Rectal smooth muscle tissue (tissue), 1 donor: ENCODE measurements around the gene ZBTB8B.
A peak's percentile ranks its signal among the peaks of the same experiment; 100 is the strongest.
"Not testable (repeated sequence)": the region's sequence is repeated elsewhere in the genome, so short reads cannot be mapped to it uniquely, and the experiment has no call there.

Experiments
- H3K27ac ChIP-seq: one replicate; pipeline ENCODE4 v1.7.0; 2013; ENCODE audit warnings: low read depth, low read length, inconsistent platforms
- H3K27me3 ChIP-seq: one replicate; pipeline ENCODE4 v1.7.0; 2013; ENCODE audit warnings: low read length; ENCODE audit not compliant: control insufficient read depth, insufficient read depth
- H3K36me3 ChIP-seq: one replicate; pipeline ENCODE4 v1.7.0; 2013; ENCODE audit warnings: low read length; ENCODE audit not compliant: control insufficient read depth, insufficient read depth
- H3K4me1 ChIP-seq: one replicate; pipeline ENCODE4 v1.7.0; 2013; ENCODE audit warnings: low read length; ENCODE audit not compliant: control insufficient read depth, insufficient read depth
- H3K4me3 ChIP-seq: one replicate; pipeline ENCODE4 v1.7.0; 2013; ENCODE audit warnings: low read length
- H3K9ac ChIP-seq: one replicate; pipeline ENCODE4 v1.7.0; 2013; ENCODE audit warnings: low read length

The ZBTB8B gene

DNA sequence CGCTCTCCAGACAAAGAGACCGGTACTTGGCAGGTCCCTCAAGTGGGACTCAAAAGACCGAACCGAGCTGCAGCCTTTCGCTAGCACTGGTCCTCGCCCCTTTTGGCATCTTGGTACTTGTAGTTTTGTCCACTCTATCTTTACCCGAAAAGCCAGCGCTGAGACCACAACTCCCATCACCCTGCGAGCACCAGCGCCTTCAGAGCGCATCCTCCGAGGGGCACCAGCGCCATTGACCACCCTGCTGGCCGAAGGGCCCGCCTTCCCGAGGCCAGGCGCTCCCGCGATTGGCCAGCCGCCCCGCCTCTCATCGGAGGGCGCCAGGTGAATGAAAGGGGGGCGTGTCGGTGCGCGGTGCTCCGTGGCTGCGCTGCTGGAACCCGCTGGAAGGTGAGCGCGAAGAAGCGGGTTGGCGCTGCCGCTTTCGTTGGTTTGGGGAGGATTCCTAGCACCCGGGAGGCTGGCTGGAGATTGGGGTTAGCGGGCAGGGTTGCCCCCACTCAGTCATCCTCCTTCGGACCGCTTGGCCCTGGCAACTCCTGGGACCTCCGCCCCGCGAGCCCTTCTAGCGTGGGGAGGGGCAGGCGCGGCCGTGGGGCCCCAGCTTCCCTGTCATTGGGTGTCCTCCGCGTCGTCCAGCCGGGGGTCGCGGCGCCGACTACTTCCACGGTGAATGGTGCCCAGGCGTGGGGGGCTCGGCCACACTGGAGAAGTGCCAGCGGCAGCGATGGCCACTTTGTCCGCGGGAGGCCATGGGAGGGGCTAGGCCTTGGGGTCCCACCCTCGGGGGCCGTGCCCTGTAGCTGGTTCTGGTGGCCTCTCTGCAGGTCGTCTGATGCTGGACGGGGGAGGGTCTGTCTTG lies at the start of gene ZBTB8B:
Gene ZBTB8B, plus strand, starts transcription at position 357 of the 862 bp plus-strand sequence. CDS start 5,553 bp downstream, outside the sequence.
- no peak within 1 kb of the TSS for H3K9ac ChIP-seq
- H3K4me1 ChIP-seq = peaks cover 9% of the 10 kb centered on the region
- no peaks in the 10 kb centered on the region for H3K36me3 ChIP-seq
- peak within 1 kb of the TSS; percentile 69 for H3K4me3 ChIP-seq
- H3K27ac ChIP-seq = no peak within 1 kb of the TSS
- peaks cover 10% of the 10 kb centered on the region for H3K27me3 ChIP-seq

DNA sequence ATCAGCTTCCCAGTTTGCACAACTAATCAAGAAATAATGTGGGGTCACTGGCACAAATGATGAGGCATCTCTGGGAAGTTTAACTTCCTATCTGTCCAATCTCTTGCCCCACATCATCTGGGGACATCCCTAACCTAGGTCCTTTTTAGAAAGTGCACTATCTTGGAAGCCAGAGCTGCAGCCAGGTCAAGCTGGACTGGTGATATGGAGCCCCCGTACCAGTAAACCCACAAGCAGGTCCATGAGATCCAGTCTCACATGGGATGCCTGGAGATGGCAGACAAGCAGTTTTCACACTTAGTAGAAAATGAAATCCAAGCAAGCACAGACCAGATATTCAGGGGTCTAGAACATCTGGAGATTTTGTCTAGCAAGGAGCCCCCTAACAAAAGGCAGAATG lies 43.1 kb upstream of the ZBTB8B start:
- Histone ChIP-seq H3K9ac (no peak overlapping the region), H3K4me1 (no peaks in the 10 kb centered on the region), H3K27ac (no peak overlapping the region), H3K27me3 (peaks cover 4% of the 10 kb centered on the region), H3K36me3 (no peaks in the 10 kb centered on the region), H3K4me3 (no peak overlapping the region)

DNA sequence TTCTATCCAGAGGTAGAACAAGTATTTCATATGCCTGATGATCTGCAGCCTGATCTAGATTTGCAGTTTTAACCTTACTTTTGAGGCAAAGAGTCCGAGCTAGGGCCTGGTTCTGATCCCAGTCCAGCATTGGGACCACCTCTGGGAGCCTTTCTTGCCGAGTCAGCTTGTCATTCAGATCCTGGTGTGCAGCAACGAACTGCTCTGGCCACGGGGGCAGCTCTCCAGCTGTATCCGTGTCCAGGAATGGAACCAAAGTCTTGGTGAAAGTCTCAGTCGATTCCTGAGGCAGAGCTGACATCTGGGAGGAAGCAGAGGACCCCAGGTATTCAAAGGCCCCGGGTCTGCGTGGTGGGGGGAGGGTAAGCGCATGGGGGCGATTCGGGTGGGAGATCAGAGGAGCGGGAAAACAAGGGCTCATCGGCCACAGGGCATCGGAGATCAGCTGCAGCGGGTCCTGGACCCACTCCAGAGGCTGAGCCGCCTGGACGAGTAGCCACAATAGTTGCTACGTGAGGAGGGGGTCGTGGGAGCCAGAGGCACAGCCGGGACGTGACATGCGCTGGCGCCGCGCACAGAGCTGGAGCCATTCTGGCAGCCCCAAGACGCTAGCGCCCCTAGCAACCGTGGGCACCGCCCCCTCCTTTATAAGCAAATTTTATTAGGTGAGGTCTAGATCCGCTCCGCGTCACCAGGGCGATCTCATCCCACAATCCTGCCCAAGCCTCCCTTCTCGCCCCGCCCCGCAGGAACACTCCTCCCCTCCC lies 38.2 kb upstream of the ZBTB8B start:
- H3K36me3 ChIP-seq = no peaks in the 10 kb centered on the region
- H3K27me3 ChIP-seq = peaks cover 5% of the 10 kb centered on the region
- no peaks in the 10 kb centered on the region for H3K4me1 ChIP-seq
- H3K27ac ChIP-seq = no peak overlapping the region
- peak overlapping the region; percentile 45 for H3K4me3 ChIP-seq
- H3K9ac ChIP-seq = no peak overlapping the region

DNA sequence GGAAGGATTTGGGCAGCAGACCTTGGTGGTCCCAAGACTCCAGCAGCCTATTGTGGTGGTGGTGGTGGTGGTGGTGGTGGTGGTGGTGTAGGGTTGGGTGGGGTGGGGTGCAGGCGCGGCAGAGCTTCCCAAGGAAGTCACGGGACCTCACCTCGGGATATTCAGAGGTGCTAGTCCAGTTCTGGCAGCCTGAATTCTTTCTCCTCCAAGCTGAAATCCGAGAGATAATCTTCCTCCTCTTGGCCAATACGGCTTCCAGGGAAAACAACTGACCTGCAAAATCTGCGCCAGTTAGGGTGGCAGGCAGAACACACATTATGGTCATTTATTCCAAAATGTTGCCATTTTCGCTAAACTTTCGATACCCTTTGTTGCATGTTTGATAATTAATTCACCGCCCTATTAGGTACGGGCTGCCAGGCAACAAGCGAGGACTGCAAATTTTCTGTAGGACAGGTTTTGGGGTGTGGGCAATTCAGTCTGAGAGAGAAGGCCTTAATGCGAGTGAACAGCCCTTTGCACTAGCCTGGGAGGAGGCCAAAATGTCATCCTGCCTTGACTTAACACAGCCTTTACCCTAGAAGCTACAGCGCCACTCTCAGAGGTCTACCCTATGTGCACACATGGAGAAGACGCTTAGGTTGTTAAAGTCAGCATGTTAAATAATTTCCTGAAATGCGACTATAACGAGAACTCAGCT lies 37.5 kb upstream of the ZBTB8B start:
- H3K36me3 ChIP-seq = no peaks in the 10 kb centered on the region
- no peak overlapping the region for H3K27ac ChIP-seq
- H3K4me1 ChIP-seq = no peaks in the 10 kb centered on the region
- no peak overlapping the region for H3K4me3 ChIP-seq
- peaks cover 5% of the 10 kb centered on the region for H3K27me3 ChIP-seq
- no peak overlapping the region for H3K9ac ChIP-seq

DNA sequence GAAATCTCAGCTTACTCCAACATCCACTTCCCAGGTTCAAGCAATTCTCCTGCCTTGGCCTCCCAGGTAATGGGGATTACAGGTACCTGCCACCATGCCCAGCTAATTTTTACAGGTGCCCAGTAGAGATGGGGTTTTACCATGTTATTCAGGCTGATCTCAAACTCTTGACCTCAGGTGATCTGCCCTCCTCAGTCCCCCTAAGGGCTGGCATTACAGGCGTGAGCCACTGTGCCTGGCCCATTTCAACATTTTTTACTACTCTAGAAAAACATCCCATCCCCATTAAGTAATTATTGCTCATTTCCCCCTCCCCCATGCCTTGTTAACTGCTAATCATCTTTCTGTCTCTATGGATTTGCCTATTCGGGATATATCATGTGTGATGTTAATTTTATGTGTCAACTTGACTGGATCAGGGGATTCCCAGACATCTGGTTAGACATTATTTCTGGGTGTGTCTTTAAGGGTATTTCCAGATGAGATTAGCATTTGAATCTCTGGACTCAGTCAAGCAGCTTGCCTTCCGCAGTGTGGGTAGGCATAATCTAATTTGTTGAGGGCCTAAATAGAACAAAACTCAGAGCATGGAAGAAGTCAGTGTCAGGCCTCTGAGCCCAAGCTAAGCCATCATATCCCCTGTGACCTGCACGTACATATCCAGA lies 33.0 kb upstream of the ZBTB8B start:
- Histone ChIP-seq H3K27ac (no peak overlapping the region), H3K9ac (no peak overlapping the region), H3K27me3 (no peaks in the 10 kb centered on the region), H3K4me1 (no peaks in the 10 kb centered on the region), H3K4me3 (no peak overlapping the region), H3K36me3 (no peaks in the 10 kb centered on the region)

DNA sequence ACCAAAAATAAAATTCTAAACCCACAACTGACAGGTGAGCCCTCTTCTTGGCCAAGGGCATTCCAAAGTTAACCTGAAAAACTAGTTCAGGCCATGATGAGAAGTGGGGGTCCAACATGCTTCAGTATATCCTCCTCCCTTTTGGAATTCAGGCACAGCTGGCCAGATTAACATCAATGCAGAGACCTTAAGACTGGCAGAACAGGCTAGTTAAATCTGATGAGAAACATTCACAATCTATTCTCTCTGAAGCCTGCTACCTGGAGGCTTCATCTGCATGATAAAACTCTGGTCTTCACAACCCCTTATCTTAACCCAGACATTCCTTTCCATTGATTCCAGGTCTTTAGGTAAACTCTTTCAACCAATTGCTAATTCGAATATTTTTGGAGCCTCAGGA lies 26.7 kb upstream of the ZBTB8B start:
- Histone ChIP-seq H3K4me3 (no peak overlapping the region), H3K36me3 (no peaks in the 10 kb centered on the region), H3K27ac (no peak overlapping the region), H3K27me3 (no peaks in the 10 kb centered on the region), H3K4me1 (no peaks in the 10 kb centered on the region), H3K9ac (no peak overlapping the region)

DNA sequence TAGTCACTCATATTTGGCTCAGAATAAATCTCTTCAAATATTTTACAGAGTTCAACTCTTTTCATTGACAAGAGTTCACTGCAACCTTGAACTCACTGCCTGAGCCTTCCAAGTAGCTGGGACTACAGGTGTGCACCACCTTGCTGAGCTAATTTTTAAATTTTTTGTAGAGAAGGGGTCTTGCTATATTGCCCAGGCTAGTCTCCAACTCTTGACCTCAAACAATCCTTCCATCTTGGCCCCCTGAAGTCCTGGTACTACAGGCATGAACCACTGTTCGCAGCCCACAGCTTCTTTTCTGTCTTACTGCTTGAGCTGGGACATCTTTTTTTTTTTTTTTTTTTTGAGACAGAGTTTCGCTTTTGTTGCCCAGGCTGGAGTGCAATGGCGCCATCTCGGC lies 26.1 kb upstream of the ZBTB8B start:
- not testable (repeated sequence) for H3K27me3 ChIP-seq, H3K4me3 ChIP-seq, H3K4me1 ChIP-seq, H3K9ac ChIP-seq, H3K27ac ChIP-seq, H3K36me3 ChIP-seq

DNA sequence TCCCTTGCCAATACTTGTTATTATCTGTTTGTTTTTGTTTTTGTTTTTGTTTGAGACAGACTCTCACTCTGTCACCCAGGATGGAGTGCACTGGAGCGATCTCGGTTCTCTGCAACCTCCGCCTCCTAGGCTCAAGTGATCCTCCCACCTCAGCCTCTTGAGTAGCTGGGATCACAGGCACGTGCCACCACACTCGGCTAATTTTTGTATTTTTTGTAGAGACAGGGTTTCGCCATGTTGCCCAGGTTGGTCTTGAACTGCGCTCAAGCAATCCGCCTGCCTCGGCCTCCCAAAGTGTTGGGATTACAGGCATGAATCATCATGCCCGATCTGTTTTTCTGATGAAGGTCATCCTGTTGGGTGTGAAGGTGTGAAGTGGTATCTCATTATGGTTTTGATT lies 23.4 kb upstream of the ZBTB8B start:
- H3K27ac ChIP-seq, H3K27me3 ChIP-seq, H3K9ac ChIP-seq, H3K4me3 ChIP-seq, H3K4me1 ChIP-seq, H3K36me3 ChIP-seq: not testable (repeated sequence)

DNA sequence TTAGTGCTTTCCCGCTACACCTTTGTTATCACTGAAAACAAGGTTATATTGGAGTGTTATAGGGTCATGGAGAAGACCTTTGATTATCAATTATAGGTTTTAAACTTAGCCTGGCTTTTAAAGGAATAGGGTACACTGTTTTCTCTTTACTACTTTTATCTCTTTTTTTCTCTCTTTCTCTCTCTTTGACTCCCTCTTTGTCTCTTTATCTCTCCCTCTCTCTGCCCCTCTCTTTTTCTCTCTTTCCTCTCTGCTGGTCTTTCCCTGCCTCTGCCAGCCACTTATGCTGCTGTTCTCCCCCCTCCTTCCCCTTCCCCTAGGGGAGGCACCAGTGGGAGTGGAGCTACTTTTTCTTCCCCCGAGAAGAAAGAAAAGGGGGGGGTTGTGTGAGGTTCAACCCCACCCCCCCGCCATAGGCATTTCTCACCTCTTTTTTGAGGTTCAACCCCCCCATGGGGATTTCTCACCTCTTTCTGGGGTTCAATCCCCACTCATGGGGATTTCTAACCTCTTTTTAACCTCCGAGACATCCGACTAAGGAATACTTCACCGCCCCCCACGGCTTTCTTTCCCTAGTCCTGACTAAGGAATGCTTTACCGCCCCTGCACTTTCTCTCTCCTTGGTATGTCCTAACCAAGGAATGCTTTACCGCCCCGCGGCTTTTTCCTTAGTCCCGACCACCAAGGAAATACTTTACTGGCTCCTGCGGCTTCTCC lies 17.2 kb upstream of the ZBTB8B start:
- Histone ChIP-seq H3K4me1 (no peaks in the 10 kb centered on the region), H3K27ac (no peak overlapping the region), H3K9ac (no peak overlapping the region), H3K4me3 (peak overlapping the region; percentile 44), H3K27me3 (no peaks in the 10 kb centered on the region), H3K36me3 (no peaks in the 10 kb centered on the region)

DNA sequence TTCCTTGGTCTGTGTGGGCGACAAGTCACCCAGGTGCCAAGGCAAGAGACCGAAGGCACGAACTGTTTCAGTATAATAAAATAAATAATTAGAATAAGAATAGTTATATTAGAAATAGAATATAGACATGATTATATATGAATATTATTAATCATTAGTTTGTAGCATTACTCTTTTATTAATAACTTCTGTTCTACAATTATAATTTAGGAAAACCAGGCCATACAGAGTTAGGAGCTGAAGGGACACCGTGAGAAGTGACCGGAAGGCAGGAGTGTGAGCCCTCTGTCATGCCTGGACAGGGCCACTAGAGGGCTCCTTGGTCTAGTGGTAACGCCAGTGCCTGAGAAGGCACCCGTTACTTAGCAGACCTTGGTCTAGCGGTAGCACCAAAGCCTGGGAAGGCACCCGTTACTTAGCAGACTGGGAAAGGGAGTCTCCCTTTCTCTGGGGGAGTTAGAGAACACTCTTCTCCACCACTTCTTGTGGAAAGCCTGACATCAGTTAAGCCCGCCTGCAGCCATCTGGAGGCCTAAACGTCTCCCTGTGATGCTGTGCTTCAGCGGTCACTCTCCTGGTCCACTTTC lies 16.6 kb upstream of the ZBTB8B start:
- H3K27me3 ChIP-seq, H3K27ac ChIP-seq, H3K9ac ChIP-seq, H3K4me1 ChIP-seq, H3K36me3 ChIP-seq: not testable (repeated sequence)
- H3K4me3 ChIP-seq = peak overlapping the region; percentile 44

DNA sequence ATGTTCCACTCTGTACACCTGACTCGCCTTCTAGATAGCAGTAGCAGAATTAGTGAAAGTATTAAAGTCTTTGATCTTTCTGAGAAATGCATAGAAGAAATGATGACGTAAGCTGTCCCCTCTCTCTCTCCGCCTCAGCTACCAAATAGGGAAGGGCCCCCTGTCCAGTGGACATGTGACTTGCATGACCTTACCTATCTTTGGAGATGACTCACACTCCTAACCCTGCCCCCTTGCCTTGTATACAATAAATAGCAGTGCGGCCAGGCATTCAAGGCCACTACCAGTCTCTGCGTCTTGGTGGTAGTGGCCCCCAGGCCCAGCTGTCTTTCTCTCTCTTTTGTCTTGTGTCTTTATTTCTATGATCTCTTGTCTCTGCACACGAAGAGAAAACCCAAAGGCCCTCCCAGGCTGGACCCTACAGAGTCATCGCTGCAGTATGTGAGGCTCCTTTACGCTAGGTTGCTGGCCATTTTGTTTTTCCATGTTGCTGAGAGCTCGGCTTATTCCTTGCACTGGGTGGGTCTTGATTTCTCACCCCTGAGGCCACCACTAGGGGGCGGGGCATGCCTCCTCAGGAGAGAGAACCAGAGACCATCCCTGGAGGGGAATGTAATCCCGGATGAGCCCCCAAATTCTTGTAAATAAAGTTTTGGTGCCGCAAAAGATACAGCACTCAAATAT lies 16.0 kb upstream of the ZBTB8B start:
- Histone ChIP-seq H3K27ac (no peak overlapping the region), H3K4me3 (no peak overlapping the region), H3K9ac (no peak overlapping the region), H3K36me3 (no peaks in the 10 kb centered on the region), H3K27me3 (no peaks in the 10 kb centered on the region), H3K4me1 (no peaks in the 10 kb centered on the region)
